HEK293 (cell line): ENCODE data around the gene TNN.

Experiments
- CTCF ChIA-PET: fragments of 350-600 bp; formaldehyde crosslinking; extraction: SDS; loops from one replicate; lab custom pipeline; 2021; ENCODE audit warnings: antibody characterized with exemption; lab: Yijun Ruan, JAX
- POLR2A ChIA-PET: fragments of 300-600 bp; formaldehyde crosslinking; extraction: SDS; loops from one replicate; lab custom pipeline; 2020; ENCODE audit warnings: antibody characterized with exemption, inconsistent platforms; lab: Yijun Ruan, JAX
- H3K27ac ChIP-seq: fragments of 200-500 bp; sonication (Bioruptor generic); 2 replicates; pipeline ENCODE4 v1.5.1; 2014; ENCODE audit warnings: low read depth, low read length, control low read depth, inconsistent platforms; ENCODE audit errors: extremely low read depth
- H3K36me3 ChIP-seq, 2 experiments: fragments of 200-500 bp in 1 of 2; sonication (Bioruptor generic) in 1 of 2; 1 replicate in 1 of 2; 2 replicates in 1 of 2; pipeline ENCODE4 v1.5.1; 2014 to 2017; ENCODE audit warnings: inconsistent platforms in 2 of 2, low read length in 2 of 2; ENCODE audit not compliant: control insufficient read depth in 2 of 2, insufficient read depth in 1 of 2
- H3K4me1 ChIP-seq: fragments of 200-500 bp; sonication (Bioruptor generic); 2 replicates; pipeline ENCODE4 v1.5.1; 2014; ENCODE audit warnings: mild to moderate bottlenecking, low read length, inconsistent platforms; ENCODE audit not compliant: control insufficient read depth, insufficient read depth
- H3K4me3 ChIP-seq: 2 replicates; pipeline ENCODE4 v1.5.1; 2011; ENCODE audit warnings: low read depth, mild to moderate bottlenecking, control low read depth, low read length, moderate library complexity
- H3K9me3 ChIP-seq: fragments of 200-500 bp; sonication (Bioruptor generic); 2 replicates; pipeline ENCODE4 v1.5.1; 2014; ENCODE audit warnings: low read depth, low read length, inconsistent platforms; ENCODE audit not compliant: control insufficient read depth, insufficient read depth
- MZF1 ChIP-seq: fragments of 450-650 bp; formaldehyde crosslinking; IDR thresholded peaks from 2 replicates; pipeline ENCODE4 v1.5.1; 2017; ENCODE audit warnings: missing biosample characterization, missing genetic modification characterization, borderline replicate concordance
- RBAK ChIP-seq: fragments of 450-650 bp; formaldehyde crosslinking; IDR thresholded peaks from 2 replicates; pipeline ENCODE4 v1.5.1; 2016; ENCODE audit warnings: missing biosample characterization, missing genetic modification characterization
- SCRT2 ChIP-seq: fragments of 450-650 bp; formaldehyde crosslinking; IDR thresholded peaks from 2 replicates; pipeline ENCODE4 v1.5.1; 2016; ENCODE audit warnings: missing biosample characterization, missing genetic modification characterization
- SP2 ChIP-seq: fragments of 450-650 bp; formaldehyde crosslinking; IDR thresholded peaks from 2 replicates; pipeline ENCODE4 v1.5.1; 2016; ENCODE audit warnings: missing biosample characterization, missing genetic modification characterization
- YY2 ChIP-seq: fragments of 450-650 bp; formaldehyde crosslinking; IDR thresholded peaks from 2 replicates; pipeline ENCODE4 v1.5.1; 2016; ENCODE audit warnings: missing biosample characterization, missing genetic modification characterization
- ZBTB44 ChIP-seq: fragments of 450-650 bp; IDR thresholded peaks from 2 replicates; pipeline ENCODE4 v1.5.1; 2018; ENCODE audit warnings: missing biosample characterization, mild to moderate bottlenecking, missing genetic modification characterization
- ZBTB48 ChIP-seq: fragments of 450-650 bp; formaldehyde crosslinking; IDR thresholded peaks from 2 replicates; pipeline ENCODE4 v1.5.1; 2016; ENCODE audit warnings: missing biosample characterization, missing genetic modification characterization
- ZFP3 ChIP-seq: fragments of 450-650 bp; formaldehyde crosslinking; IDR thresholded peaks from 2 replicates; pipeline ENCODE4 v1.5.1; 2016; ENCODE audit warnings: low read depth, missing biosample characterization, missing genetic modification characterization
- ZIC2 ChIP-seq: fragments of 450-650 bp; formaldehyde crosslinking; IDR thresholded peaks from 2 replicates; pipeline ENCODE4 v1.5.1; 2016; ENCODE audit warnings: missing biosample characterization, missing genetic modification characterization
- ZNF112 ChIP-seq: fragments of 450-650 bp; formaldehyde crosslinking; IDR thresholded peaks from 2 replicates; pipeline ENCODE4 v1.5.0; 2017; ENCODE audit warnings: missing biosample characterization, missing genetic modification characterization
- ZNF146 ChIP-seq: fragments of 450-650 bp; formaldehyde crosslinking; IDR thresholded peaks from 2 replicates; pipeline ENCODE4 v1.5.1; 2016; ENCODE audit warnings: missing biosample characterization, missing genetic modification characterization
- ZNF174 ChIP-seq: fragments of 450-650 bp; formaldehyde crosslinking; IDR thresholded peaks from 2 replicates; pipeline ENCODE4 v1.5.0; 2017; ENCODE audit warnings: missing biosample characterization, mild to moderate bottlenecking, missing genetic modification characterization
- ZNF202 ChIP-seq: fragments of 450-650 bp; formaldehyde crosslinking; IDR thresholded peaks from 2 replicates; pipeline ENCODE4 v1.5.1; 2016; ENCODE audit warnings: missing biosample characterization, missing genetic modification characterization, borderline replicate concordance
- ZNF24 ChIP-seq: fragments of 450-650 bp; formaldehyde crosslinking; IDR thresholded peaks from 2 replicates; pipeline ENCODE4 v1.5.1; 2016; ENCODE audit warnings: missing biosample characterization, missing genetic modification characterization
- ZNF280C ChIP-seq: fragments of 450-650 bp; formaldehyde crosslinking; IDR thresholded peaks from 2 replicates; pipeline ENCODE4 v1.5.1; 2016; ENCODE audit warnings: missing biosample characterization, missing genetic modification characterization
- ZNF37A ChIP-seq: fragments of 450-650 bp; IDR thresholded peaks from 2 replicates; pipeline ENCODE4 v1.5.1; 2018; ENCODE audit warnings: missing biosample characterization, missing genetic modification characterization
- ZNF623 ChIP-seq: fragments of 450-650 bp; formaldehyde crosslinking; IDR thresholded peaks from 2 replicates; pipeline ENCODE4 v1.5.1; 2016; ENCODE audit warnings: missing biosample characterization, missing genetic modification characterization
- ZNF629 ChIP-seq: fragments of 450-650 bp; formaldehyde crosslinking; IDR thresholded peaks from 2 replicates; pipeline ENCODE4 v1.5.1; 2017; ENCODE audit warnings: missing biosample characterization, missing genetic modification characterization
- ZNF660 ChIP-seq: fragments of 450-650 bp; IDR thresholded peaks from 2 replicates; pipeline ENCODE4 v1.5.1; 2018; ENCODE audit warnings: missing biosample characterization, mild to moderate bottlenecking, missing genetic modification characterization
- ZNF670 ChIP-seq: fragments of 450-650 bp; formaldehyde crosslinking; IDR thresholded peaks from 2 replicates; pipeline ENCODE4 v1.5.1; 2016; ENCODE audit warnings: missing biosample characterization, missing genetic modification characterization, low read depth
- ZNF777 ChIP-seq: fragments of 450-650 bp; formaldehyde crosslinking; IDR thresholded peaks from 2 replicates; pipeline ENCODE4 v1.5.1; 2017; ENCODE audit warnings: missing biosample characterization, missing genetic modification characterization, borderline replicate concordance
- ZXDB ChIP-seq: fragments of 450-650 bp; formaldehyde crosslinking; IDR thresholded peaks from 2 replicates; pipeline ENCODE4 v1.5.1; 2016; ENCODE audit warnings: missing biosample characterization, missing genetic modification characterization
- TF ChIP-seq, protein P1 (sequence below): fragments of 450-650 bp; formaldehyde crosslinking; IDR thresholded peaks from 2 replicates; pipeline ENCODE4 v1.5.1; 2017; ENCODE audit warnings: missing biosample characterization, missing genetic modification characterization
- TF ChIP-seq, protein P2 (sequence below): fragments of 450-650 bp; formaldehyde crosslinking; IDR thresholded peaks from 2 replicates; pipeline ENCODE4 v1.5.1; 2016; ENCODE audit warnings: missing biosample characterization, missing genetic modification characterization

The TNN gene

DNA sequence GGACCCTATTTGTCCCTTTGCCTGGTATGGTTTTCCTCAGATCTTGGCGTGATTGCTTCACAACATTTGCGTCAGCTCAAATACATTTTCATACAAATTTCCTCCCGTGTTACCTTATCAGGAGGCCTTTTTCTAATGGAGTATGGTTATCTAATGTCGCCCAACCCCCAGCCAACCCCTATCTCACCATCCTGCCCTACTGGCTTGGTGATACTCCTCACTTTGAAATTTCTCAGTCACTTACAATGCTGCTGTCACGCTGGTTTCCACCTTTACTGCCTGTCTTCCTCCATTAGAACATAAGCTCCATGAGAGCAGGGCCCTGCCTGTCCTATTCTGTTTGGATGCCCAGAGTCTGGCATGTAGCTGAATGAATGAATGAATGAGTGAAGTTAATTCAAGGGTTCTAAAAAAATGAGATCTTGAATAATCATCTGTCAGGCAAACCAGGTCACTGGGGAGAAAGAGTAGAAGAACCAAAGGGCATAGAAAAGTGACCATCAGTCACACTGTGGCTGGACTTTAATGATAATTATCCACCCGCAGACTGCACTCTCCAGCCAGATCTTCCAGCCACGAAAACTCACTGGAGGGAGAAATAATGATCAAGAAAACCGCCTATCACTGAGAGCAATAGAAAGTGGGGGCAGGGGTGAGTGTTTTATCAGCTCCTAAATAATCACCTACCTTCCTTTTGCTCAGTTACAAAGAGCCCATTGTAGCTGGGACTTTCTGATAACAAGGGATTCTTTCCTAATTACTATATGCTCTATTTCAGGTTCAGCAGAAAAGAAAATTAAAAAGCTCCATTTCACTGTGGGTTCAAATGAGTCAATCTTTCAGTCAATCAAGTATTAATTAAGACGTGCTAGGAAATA lies 103.6 kb downstream of the TNN start:
- TF ChIP-seq ZNF202 (tag by site-specific recombination): no peak
- TF ChIP-seq YY2 (tag by site-specific recombination): no peak
- no peak for TF ChIP-seq ZNF777 (tag by site-specific recombination)
- no peak for TF ChIP-seq ZXDB (tag by site-specific recombination)
- Histone ChIP-seq H3K4me1 (peaks cover 5% of the 10 kb centered on the region; the same call in 1 of the 2 replicates), H3K4me3 (no peak overlapping the region), H3K9me3 (no peaks in the 10 kb centered on the region), H3K27ac (no peak overlapping the region), H3K36me3 (no peaks in the 10 kb centered on the region)
- CTCF ChIA-PET: interaction anchor here (0.7 to 1.6 kb wide), 4 partner anchors 20 to 132 kb away, joined by 3 to 6 read pairs (median 4); no protein-coding TSS in a partner anchor
- POLR2A ChIA-PET: no interaction called here

DNA sequence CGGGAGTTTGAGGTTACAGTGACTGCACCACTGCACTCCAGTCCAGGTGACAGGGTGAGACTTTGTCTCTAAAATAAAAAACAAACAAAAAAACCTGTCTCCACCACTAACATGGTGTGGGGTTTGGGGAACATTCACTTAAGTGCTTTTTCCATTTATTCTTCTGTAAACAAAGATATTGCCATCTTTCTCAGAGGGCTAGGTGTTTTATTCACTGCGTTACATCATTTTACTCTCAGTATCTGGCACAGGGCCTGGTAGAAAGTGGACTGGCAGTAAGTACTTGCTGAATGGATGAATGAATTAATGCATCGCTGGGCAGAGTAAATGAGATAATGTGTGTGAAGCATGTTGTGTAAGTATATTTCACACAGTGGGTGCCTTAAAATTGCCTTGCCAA lies 104.9 kb downstream of the TNN start:
- no peak overlapping the region for H3K4me3 ChIP-seq
- ChIA-PET POLR2A (no interaction called here), CTCF (interaction anchor here (1.2 kb wide), 1 partner anchor 20 kb away, joined by 3 read pairs; no protein-coding TSS in a partner anchor)
- peaks cover 5% of the 10 kb centered on the region; the same call in 1 of the 2 replicates for H3K4me1 ChIP-seq
- H3K36me3 ChIP-seq: no peaks in the 10 kb centered on the region
- no peak overlapping the region for H3K27ac ChIP-seq
- H3K9me3 ChIP-seq: no peaks in the 10 kb centered on the region
- TF ChIP-seq ZNF660 (tag by site-specific recombination): no peak
- peak; percentile 41; the same call in 1 of the 2 replicates for TF ChIP-seq MZF1 (tag by site-specific recombination)
- no peak for TF ChIP-seq ZNF146 (tag by site-specific recombination)
- no peak for TF ChIP-seq ZNF174 (tag by site-specific recombination)
- no peak for TF ChIP-seq ZIC2 (tag by site-specific recombination)
- peak; percentile 68; the same call in 1 of the 2 replicates for TF ChIP-seq ZNF24 (tag by site-specific recombination)
- TF ChIP-seq, protein P1, sequence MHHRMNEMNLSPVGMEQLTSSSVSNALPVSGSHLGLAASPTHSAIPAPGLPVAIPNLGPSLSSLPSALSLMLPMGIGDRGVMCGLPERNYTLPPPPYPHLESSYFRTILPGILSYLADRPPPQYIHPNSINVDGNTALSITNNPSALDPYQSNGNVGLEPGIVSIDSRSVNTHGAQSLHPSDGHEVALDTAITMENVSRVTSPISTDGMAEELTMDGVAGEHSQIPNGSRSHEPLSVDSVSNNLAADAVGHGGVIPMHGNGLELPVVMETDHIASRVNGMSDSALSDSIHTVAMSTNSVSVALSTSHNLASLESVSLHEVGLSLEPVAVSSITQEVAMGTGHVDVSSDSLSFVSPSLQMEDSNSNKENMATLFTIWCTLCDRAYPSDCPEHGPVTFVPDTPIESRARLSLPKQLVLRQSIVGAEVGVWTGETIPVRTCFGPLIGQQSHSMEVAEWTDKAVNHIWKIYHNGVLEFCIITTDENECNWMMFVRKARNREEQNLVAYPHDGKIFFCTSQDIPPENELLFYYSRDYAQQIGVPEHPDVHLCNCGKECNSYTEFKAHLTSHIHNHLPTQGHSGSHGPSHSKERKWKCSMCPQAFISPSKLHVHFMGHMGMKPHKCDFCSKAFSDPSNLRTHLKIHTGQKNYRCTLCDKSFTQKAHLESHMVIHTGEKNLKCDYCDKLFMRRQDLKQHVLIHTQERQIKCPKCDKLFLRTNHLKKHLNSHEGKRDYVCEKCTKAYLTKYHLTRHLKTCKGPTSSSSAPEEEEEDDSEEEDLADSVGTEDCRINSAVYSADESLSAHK (tag by site-specific recombination): no peak
- no peak for TF ChIP-seq ZBTB48
- TF ChIP-seq ZNF670 (tag by site-specific recombination): no peak
- no peak for TF ChIP-seq ZNF37A (tag by site-specific recombination)
- TF ChIP-seq ZNF280C (tag by site-specific recombination): no peak
- TF ChIP-seq ZNF629: 0 out of 2 replicates have a peak, but pooled peaks have one; percentile 16
- TF ChIP-seq ZNF112 (tag by site-specific recombination): no peak
- TF ChIP-seq, protein P2, sequence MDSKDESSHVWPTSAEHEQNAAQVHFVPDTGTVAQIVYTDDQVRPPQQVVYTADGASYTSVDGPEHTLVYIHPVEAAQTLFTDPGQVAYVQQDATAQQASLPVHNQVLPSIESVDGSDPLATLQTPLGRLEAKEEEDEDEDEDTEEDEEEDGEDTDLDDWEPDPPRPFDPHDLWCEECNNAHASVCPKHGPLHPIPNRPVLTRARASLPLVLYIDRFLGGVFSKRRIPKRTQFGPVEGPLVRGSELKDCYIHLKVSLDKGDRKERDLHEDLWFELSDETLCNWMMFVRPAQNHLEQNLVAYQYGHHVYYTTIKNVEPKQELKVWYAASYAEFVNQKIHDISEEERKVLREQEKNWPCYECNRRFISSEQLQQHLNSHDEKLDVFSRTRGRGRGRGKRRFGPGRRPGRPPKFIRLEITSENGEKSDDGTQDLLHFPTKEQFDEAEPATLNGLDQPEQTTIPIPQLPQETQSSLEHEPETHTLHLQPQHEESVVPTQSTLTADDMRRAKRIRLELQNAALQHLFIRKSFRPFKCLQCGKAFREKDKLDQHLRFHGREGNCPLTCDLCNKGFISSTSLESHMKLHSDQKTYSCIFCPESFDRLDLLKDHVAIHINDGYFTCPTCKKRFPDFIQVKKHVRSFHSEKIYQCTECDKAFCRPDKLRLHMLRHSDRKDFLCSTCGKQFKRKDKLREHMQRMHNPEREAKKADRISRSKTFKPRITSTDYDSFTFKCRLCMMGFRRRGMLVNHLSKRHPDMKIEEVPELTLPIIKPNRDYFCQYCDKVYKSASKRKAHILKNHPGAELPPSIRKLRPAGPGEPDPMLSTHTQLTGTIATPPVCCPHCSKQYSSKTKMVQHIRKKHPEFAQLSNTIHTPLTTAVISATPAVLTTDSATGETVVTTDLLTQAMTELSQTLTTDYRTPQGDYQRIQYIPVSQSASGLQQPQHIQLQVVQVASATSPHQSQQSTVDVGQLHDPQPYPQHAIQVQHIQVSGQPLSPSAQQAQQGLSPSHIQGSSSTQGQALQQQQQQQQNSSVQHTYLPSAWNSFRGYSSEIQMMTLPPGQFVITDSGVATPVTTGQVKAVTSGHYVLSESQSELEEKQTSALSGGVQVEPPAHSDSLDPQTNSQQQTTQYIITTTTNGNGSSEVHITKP: 0 out of 2 replicates have a peak, but pooled peaks have one; percentile 9
- no peak for TF ChIP-seq ZFP3 (tag by site-specific recombination)
- no peak for TF ChIP-seq SP2 (tag by site-specific recombination)
- TF ChIP-seq SCRT2 (tag by site-specific recombination): no peak
- peak; percentile 42; the same call in 1 of the 2 replicates for TF ChIP-seq ZBTB44
- no peak for TF ChIP-seq ZNF623
- TF ChIP-seq RBAK (tag by site-specific recombination): no peak
